SJSA1 (cell line): ENCODE results near the gene PDCD4. TPM values are rescaled to one million over a fixed set of nuclear protein-coding genes. Genes with fewer than 3 reads are reported as not detected.

ENCODE experiments used
- DNase-seq, 2 experiments: peaks; one replicate each; pipeline ENCODE4 v3.0.0-alpha.2; 2015 to 2020; ENCODE audit warnings: low spot score in 2 of 2, low read depth in 1 of 2
- H3K27ac ChIP-seq: fragments of 250-450 bp; sonication (Bioruptor Pico); 2 replicates; pipeline ENCODE4 v1.5.1; 2020; ENCODE audit warnings: mild to moderate bottlenecking, moderate library complexity
- H3K27me3 ChIP-seq: fragments of 250-450 bp; sonication (Bioruptor Pico); replicated peaks from 2 replicates; pipeline ENCODE4 v1.5.1; 2020; ENCODE audit warnings: mild to moderate bottlenecking, moderate library complexity
- H3K36me3 ChIP-seq: fragments of 250-450 bp; sonication (Bioruptor Pico); 2 replicates; pipeline ENCODE4 v1.5.1; 2020; ENCODE audit warnings: mild to moderate bottlenecking
- H3K4me1 ChIP-seq: fragments of 250-450 bp; sonication (Bioruptor Pico); replicated peaks from 2 replicates; pipeline ENCODE4 v1.6.1; 2021; ENCODE audit warnings: mild to moderate bottlenecking
- H3K4me3 ChIP-seq: fragments of 250-450 bp; sonication (Bioruptor Pico); 2 replicates; pipeline ENCODE4 v1.5.1; 2020; ENCODE audit warnings: mild to moderate bottlenecking
- H3K9me3 ChIP-seq: fragments of 250-450 bp; sonication (Bioruptor Pico); replicated peaks from 2 replicates; pipeline ENCODE4 v1.5.1; 2020; ENCODE audit warnings: mild to moderate bottlenecking
- total RNA-seq: library from RNA; depleted of rRNA; stranded (reverse); fragments of >200 nt; shearing (Covaris generic); gene quantifications from 2 replicates; pipeline ENCODE4 v1.2.3, GENCODE V29; 2014

The PDCD4 gene
- total RNA-seq, 1 experiment from 2014 or later: 21.0 TPM

DNA sequence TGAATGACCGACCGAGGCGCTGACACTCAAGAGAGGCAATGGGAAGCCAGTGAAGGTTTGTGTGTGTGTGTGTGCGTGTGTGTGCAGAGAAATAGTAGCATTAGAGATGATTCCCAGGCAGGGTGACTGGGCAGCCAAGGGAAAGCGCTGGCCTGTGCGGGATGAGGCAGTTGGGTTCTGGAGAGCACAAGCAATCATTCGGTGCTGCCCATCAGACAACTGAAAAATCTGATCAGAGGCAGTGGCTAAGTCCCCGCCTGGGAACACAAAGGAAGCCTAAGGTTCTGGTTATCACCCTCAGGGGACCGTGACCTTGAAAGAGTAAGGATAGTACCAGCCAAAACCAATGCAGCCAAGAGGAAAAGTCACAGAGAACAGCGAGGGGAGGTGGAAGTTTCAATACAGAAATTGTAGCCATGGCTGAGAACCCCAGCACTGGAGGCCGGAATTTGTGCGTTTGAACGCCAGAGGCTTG lies 868 bp upstream of the PDCD4 start:
- H3K4me3 ChIP-seq: peak overlapping the region; percentile 72; the same call in 1 of the 2 replicates
- H3K9me3 ChIP-seq: no peaks in the 10 kb centered on the region
- no peak for DNase-seq
- peak overlapping the region; percentile 92 for H3K27ac ChIP-seq
- no peaks in the 10 kb centered on the region for H3K27me3 ChIP-seq
- H3K36me3 ChIP-seq: peaks cover 4% of the 10 kb centered on the region; the same call in 1 of the 2 replicates
- peaks cover 37% of the 10 kb centered on the region for H3K4me1 ChIP-seq

DNA sequence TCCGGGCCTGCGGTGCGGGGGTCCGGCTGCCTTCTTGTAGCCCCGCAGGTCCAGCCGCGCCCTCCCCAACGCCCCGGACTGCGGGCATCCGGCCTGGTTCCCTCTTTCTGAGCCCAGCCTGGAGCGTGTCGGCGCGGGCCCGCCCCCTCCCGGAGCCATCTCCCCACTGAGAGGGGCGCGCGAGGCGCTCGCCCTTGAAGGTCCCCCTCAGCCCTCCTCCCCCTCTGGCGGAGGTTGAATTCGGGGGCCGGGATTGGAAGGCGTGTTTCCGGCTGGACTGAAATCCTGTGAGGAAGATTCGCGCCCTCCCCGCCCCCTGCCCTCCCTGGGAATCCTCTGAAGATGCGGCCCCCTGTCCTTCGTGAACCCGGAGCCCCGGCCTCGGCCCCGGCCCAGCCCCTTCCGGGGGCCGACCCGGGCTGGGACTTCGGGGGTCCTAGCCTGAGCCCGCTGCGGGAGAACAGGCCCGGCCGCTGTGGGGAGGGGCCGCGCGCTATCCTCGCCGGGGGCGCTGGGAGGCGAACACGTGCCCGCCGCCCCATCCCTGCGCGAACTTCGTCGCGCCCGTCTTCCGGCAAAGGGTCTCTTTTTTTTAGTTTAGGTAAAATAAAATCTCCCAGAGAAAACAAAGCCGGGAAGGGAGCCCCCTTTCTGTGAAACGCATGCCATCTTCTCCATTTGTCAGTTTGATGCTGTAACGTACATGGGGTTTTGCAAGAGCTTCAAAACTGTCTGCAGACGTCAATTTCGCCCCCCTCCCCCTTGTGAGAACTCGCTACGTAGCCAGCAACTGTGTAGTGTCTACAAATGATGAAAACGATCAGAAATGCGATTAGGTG lies 636 bp downstream of the PDCD4 start:
- H3K27me3 ChIP-seq: no peaks in the 10 kb centered on the region
- peaks cover 4% of the 10 kb centered on the region; the same call in 1 of the 2 replicates for H3K36me3 ChIP-seq
- H3K27ac ChIP-seq: peak overlapping the region; percentile 92
- no peaks in the 10 kb centered on the region for H3K9me3 ChIP-seq
- H3K4me3 ChIP-seq: peak overlapping the region; percentile 72
- peak; percentile 76 to 77 for DNase-seq
- H3K4me1 ChIP-seq: peaks cover 22% of the 10 kb centered on the region

DNA sequence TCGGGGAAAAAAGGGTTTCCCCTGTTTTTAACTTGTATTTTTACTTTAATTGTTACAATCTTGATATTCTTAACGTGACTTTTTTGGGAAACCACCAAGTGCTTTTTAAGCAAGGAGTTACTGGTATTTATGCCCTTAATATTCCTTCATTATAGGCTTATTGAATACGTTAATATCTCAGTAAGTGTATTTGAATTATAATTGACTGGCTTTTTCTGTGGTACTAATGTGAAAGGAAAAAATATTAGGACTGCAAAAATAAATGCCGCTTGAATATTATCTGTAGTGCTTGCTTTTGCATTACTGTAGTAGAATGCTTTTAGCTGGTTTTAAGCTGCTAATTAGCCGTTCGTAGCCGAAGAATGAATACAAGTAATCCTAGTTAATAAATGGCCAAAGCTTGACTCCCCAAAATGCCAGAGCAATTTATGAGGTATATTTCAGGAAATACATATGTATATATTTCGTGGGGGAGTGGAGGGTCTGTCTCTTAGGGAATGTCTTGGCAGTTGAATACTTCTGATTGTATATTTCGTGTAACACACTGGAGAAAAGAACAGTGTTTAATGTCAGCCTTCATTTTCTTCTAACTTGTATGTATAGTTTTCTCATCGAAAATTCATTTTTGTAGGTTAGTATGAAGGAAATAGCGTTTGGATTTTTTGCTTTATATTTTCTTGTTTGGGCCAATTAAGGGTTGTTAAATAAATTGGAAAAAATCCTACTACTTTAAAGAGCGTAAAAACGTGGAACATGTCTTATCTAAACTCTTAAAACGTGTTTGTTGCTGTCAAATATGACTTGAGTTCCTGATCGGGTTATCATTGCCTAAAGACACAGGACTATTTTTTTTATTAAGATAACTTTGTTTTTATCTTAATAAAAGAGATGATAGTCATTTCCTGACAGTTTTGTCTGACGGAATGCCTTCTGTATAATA lies 1.5 kb downstream of the PDCD4 start:
- Histone ChIP-seq H3K4me3 (peak overlapping the region; percentile 72), H3K9me3 (no peaks in the 10 kb centered on the region), H3K27ac (peak overlapping the region; percentile 92), H3K36me3 (peaks cover 4% of the 10 kb centered on the region; the same call in 1 of the 2 replicates), H3K4me1 (peaks cover 14% of the 10 kb centered on the region), H3K27me3 (no peaks in the 10 kb centered on the region)
- DNase-seq: no peak

DNA sequence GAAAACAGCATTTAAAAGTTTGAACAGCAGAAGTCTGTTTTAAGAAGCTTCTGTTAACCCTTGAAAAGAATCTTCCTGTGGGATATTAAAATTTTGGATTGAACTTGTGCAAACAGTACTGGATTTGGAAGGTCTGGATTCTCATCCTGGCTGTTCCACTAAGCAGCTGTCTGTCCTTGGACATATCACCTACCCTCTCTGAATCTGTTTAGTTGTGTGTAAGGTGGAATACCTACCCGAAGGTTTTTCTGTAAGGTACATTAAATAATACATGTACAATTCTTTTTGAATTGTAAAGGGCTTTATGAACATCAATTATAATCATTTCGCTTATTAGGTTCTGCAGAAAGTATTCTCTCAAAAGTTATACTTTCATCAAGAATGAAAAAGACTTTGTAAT lies 2.2 kb downstream of the PDCD4 start:
- Histone ChIP-seq H3K36me3 (peaks cover 4% of the 10 kb centered on the region; the same call in 1 of the 2 replicates), H3K9me3 (no peaks in the 10 kb centered on the region), H3K4me1 (peaks cover 14% of the 10 kb centered on the region), H3K4me3 (no peak overlapping the region), H3K27me3 (no peaks in the 10 kb centered on the region), H3K27ac (peak overlapping the region; percentile 16; the same call in 1 of the 2 replicates)
- no peak for DNase-seq

DNA sequence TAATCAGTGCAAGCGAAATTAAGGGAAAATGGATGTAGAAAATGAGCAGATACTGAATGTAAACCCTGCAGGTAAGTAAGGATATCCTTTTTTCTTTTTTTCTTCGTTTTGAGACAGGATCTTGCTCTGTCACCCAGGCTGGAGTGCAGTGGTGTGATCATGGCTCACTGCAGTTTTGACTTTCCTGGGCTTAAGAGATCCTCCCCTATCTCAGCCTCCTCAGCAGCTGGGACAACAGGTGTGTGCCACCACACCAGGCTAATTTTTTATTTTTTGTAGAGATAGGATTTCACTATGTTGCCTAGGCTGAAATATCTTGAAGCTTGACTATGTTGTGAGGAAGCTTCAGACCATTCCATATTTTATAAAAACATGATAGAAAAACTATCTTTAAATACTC lies 4.3 kb downstream of the PDCD4 start:
- no peak for DNase-seq
- Histone ChIP-seq H3K9me3 (no peaks in the 10 kb centered on the region), H3K27ac (no peak overlapping the region), H3K27me3 (no peaks in the 10 kb centered on the region), H3K36me3 (peaks cover 4% of the 10 kb centered on the region; the same call in 1 of the 2 replicates), H3K4me1 (peaks cover 10% of the 10 kb centered on the region), H3K4me3 (no peak overlapping the region)

GRCh38 chr10:110876788-110877187 lies 5.1 kb downstream of the PDCD4 start:
- Histone ChIP-seq H3K9me3 (no peaks in the 10 kb centered on the region), H3K4me3 (no peak overlapping the region), H3K27me3 (no peaks in the 10 kb centered on the region), H3K4me1 (peaks cover 5% of the 10 kb centered on the region; the same call in 1 of the 2 replicates), H3K36me3 (peaks cover 6% of the 10 kb centered on the region; the same call in 1 of the 2 replicates), H3K27ac (no peak overlapping the region)
- no peak for DNase-seq

GRCh38 chr10:110880012-110880411 lies 8.3 kb downstream of the PDCD4 start:
- no peak overlapping the region for H3K4me3 ChIP-seq
- no peaks in the 10 kb centered on the region for H3K4me1 ChIP-seq
- DNase-seq: no peak
- H3K9me3 ChIP-seq: no peaks in the 10 kb centered on the region
- H3K27ac ChIP-seq: no peak overlapping the region
- H3K27me3 ChIP-seq: no peaks in the 10 kb centered on the region
- H3K36me3 ChIP-seq: peaks cover 12% of the 10 kb centered on the region

- Histone ChIP-seq H3K27me3 (no peaks in the 10 kb centered on the region), H3K4me1 (no peaks in the 10 kb centered on the region), H3K36me3 (peaks cover 12% of the 10 kb centered on the region), H3K9me3 (no peaks in the 10 kb centered on the region), H3K27ac (no peak overlapping the region), H3K4me3 (no peak overlapping the region)
- no peak for DNase-seq
Observed at GRCh38 chr10:110881247-110881646, 9.5 kb downstream of the PDCD4 start.

- Histone ChIP-seq H3K9me3 (no peaks in the 10 kb centered on the region), H3K27ac (no peak overlapping the region), H3K27me3 (no peaks in the 10 kb centered on the region), H3K4me1 (no peaks in the 10 kb centered on the region), H3K36me3 (peaks cover 13% of the 10 kb centered on the region), H3K4me3 (no peak overlapping the region)
- DNase-seq: no peak
Observed at GRCh38 chr10:110881905-110882304, 10.2 kb downstream of the PDCD4 start.

DNA sequence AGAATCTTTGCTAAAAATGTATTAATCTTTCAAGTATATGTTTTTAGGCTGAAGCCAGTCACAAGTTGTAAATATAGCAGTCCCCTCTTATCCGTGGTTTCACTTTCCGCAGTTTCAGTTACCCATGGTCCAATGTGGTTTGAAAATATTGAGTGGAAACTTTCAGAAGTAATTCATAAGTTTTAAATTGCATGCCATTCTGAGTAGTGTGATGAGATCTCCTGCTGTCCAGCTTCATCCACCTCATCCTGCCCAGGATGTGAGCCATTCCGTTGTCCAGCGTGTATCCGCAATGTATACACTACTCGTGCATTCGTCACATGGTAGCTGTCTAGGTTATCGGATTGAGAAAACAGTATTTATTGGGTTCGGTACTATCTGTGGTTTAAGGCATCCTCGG lies 12.2 kb downstream of the PDCD4 start:
- DNase-seq: no peak
- Histone ChIP-seq H3K4me3 (no peak overlapping the region), H3K9me3 (no peaks in the 10 kb centered on the region), H3K27ac (no peak overlapping the region), H3K36me3 (peaks cover 16% of the 10 kb centered on the region), H3K27me3 (no peaks in the 10 kb centered on the region), H3K4me1 (no peaks in the 10 kb centered on the region)

DNA sequence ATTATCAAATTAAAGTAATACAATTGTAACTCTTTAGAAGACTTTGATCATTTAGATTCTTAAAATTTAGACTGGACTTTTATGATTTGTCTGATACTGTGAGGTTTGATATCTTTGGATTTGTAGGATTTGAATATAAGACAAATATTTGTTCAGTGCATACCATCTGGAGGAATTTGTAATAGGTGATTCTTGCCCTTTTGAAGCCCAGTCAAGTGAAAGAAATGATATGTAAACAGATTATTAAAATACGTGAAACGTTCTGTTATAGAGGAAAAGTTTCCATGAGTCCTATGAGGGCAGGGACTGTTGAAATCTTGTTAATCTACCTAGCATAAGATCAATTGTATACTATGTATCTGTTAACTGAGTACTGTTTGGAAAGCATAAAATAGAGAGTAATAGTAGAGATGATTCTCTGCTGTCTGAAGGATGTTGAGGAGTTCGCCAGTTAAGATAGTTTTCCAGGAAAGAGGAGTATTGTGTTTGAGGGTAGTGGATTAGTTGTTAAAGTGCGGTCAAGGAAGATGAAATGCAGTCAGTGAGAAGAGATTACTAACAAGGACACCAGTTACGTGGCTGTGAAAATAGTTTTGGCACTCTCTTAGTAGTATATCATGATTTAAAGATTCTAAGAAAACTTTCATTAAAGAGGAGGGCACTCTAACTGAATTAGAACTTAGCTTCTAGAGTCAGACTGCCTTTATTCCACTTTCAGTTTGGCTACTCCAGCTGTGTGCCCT lies 14.4 kb downstream of the PDCD4 start:
- H3K36me3 ChIP-seq: peaks cover 16% of the 10 kb centered on the region
- H3K4me1 ChIP-seq: no peaks in the 10 kb centered on the region
- no peak overlapping the region for H3K27ac ChIP-seq
- H3K9me3 ChIP-seq: no peaks in the 10 kb centered on the region
- DNase-seq: no peak
- H3K4me3 ChIP-seq: no peak overlapping the region
- H3K27me3 ChIP-seq: no peaks in the 10 kb centered on the region

- Histone ChIP-seq H3K9me3 (no peaks in the 10 kb centered on the region), H3K4me1 (no peaks in the 10 kb centered on the region), H3K27me3 (no peaks in the 10 kb centered on the region), H3K27ac (no peak overlapping the region), H3K36me3 (peaks cover 13% of the 10 kb centered on the region), H3K4me3 (no peak overlapping the region)
- DNase-seq: no peak
Observed at GRCh38 chr10:110887560-110887959, 15.8 kb downstream of the PDCD4 start.
